ENCODE results near the gene DCAF5. TPM values are rescaled to one million over a fixed set of nuclear protein-coding genes. Genes with fewer than 3 reads are reported as not detected.
A peak's percentile ranks its signal among the peaks of the same experiment; 100 is the strongest.

Gene DCAF5
- total and polyA plus RNA-seq, 2 of the 13 experiments (the other 11 are each of a cell fraction or from before 2014, with no cell fraction given) = 13.4 to 31.6 TPM

DNA sequence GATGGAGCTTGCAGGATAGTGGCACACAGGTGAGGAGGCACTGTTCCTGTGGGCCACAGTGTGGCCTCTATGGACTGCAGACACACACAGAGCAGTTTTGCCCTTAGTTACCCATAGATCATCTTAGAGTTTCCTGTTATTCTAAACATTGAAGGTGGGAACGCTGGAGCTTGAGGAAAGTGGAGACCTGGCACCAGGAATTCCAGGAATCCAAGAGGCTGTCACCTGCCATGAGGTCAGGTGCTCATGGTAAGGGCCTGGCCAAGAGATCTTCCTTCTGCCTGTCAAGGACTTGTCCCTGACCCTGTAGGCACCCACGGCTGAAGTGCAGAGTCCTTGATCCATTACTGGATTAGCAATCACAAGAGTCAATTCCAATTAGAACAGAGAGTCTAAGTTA is 108.6 kb downstream of the DCAF5 start:
- H3K4me2 ChIP-seq (ENCODE audit: low read depth, low read length) = no peak overlapping the region
- peaks cover 24% of the 10 kb centered on the region for H3K4me1 ChIP-seq (ENCODE audit: insufficient read depth, low read length)
- H2AFZ ChIP-seq (ENCODE audit: low read length) = no peak overlapping the region
- POLR2A ChIA-PET = no interaction called here
- H4K20me1 ChIP-seq (ENCODE audit: insufficient read depth, low read length) = no peaks in the 10 kb centered on the region
- H3K27me3 ChIP-seq (ENCODE audit: control insufficient read depth in 1 of 2, insufficient read depth in 2 of 2, low read length in 2 of 2) = peaks cover 0 to 25% of the 10 kb centered on the region in 2 experiments; a peak in 3 of 5 replicates
- no peak for DNase-seq (ENCODE audit: low spot score)
- BruUV-seq (replicated peaks) = no TSS peak
- no peaks in the 10 kb centered on the region for H3K9me3 ChIP-seq (ENCODE audit: low read length)
- in situ Hi-C loops (cut with HindIII; ENCODE audit: extremely low pct_ligation_motif_present, low pct_unique_long_range_greater_than_20kb) = no loop called here
- CTCF ChIA-PET (ENCODE audit: low intra/inter-chr PET ratio, low total read pairs) = no interaction called here
- H3K79me2 ChIP-seq (ENCODE audit: insufficient read depth, low read length) = no peaks in the 10 kb centered on the region
- H3K9ac ChIP-seq (ENCODE audit: insufficient read depth, low read depth, low read length) = no peak overlapping the region
- H3K36me3 ChIP-seq (replicated peaks in 1 of 2; ENCODE audit: control insufficient read depth in 1 of 2, insufficient read depth in 2 of 2, low read length in 2 of 2) = no peaks in the 10 kb centered on the region
- H3K27ac ChIP-seq (ENCODE audit: extremely low read length, insufficient read depth, low read length) = no peak overlapping the region
- TF ChIP-seq ZNF891 (CRISPR knock-in tag; IDR thresholded peaks at IDR 0.05) (0 out of 2 replicates have a peak, but pooled peaks have one; percentile 9), KAT7 (CRISPR knock-in tag; IDR thresholded peaks at IDR 0.05; ENCODE audit: borderline replicate concordance) (no peak)
- no peak for ATAC-seq
- intact Hi-C loops (cut with micrococcal nuclease; ENCODE audit: unreplicated experiment) = no loop called here
- no peak for FAIRE-seq
- H3K4me3 ChIP-seq (replicated peaks in 1 of 3; ENCODE audit: insufficient read depth in 1 of 3, low read depth in 2 of 3, low read length in 3 of 3) = no peak overlapping the region
- 20% methylated on average over 1 of the region's 2 CpGs for WGBS (ENCODE audit: low lambda C conversion rate)

DNA sequence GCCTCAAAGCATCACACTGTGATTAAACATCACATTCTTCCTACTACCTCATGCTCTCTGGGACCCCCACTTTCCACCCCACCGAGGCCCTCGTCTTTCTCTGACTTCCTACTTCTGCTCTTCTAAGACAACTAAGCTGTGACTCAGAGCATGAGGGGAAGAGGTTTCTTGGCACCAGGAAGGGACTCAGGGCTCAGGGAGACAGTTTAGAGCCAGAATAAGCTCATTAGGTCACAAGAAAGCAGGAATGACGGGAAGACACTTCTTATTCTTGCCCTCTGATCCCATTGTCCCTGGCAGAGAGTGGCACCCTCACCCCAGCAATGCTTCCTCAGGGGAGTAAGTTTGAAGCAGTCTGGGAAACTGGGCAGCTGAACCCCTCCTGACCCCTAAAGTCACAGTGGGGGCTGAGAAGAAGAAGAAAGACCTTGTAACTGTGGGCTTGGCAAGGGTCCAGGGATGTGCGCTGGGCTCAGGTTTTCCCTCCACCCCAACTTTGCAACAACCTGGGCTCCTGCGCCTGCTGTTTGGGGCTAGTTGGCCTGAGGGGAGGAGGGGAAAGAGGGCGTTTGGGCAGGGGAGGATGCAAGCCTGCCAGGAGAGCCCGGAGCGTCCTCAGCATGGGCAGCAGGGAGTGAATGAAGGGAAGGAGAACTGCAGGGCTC is 109.2 kb downstream of the DCAF5 start:
- FAIRE-seq = no peak
- ChIA-PET CTCF (ENCODE audit: low intra/inter-chr PET ratio, low total read pairs) (no interaction called here), POLR2A (no interaction called here)
- H3K36me3 ChIP-seq (replicated peaks in 1 of 2; ENCODE audit: control insufficient read depth in 1 of 2, insufficient read depth in 2 of 2, low read length in 2 of 2) = no peaks in the 10 kb centered on the region
- H3K9me3 ChIP-seq (ENCODE audit: low read length) = no peaks in the 10 kb centered on the region
- H3K9ac ChIP-seq (ENCODE audit: insufficient read depth, low read depth, low read length) = no peak overlapping the region
- peaks cover 26% of the 10 kb centered on the region for H3K4me1 ChIP-seq (ENCODE audit: insufficient read depth, low read length)
- DNase-seq (ENCODE audit: low spot score) = no peak
- in situ Hi-C loops (cut with HindIII; ENCODE audit: extremely low pct_ligation_motif_present, low pct_unique_long_range_greater_than_20kb) (no loop called here), intact Hi-C loops (cut with micrococcal nuclease; ENCODE audit: unreplicated experiment) (no loop called here)
- H4K20me1 ChIP-seq (ENCODE audit: insufficient read depth, low read length) = no peaks in the 10 kb centered on the region
- no TSS peak for BruUV-seq (replicated peaks)
- H3K27ac ChIP-seq (ENCODE audit: extremely low read length, insufficient read depth, low read length) = no peak overlapping the region
- WGBS (ENCODE audit: low lambda C conversion rate) = 71% methylated on average over 8 of the region's 8 CpGs
- ATAC-seq = no peak
- peaks cover 0 to 25% of the 10 kb centered on the region in 2 experiments; a peak in 3 of 5 replicates for H3K27me3 ChIP-seq (ENCODE audit: control insufficient read depth in 1 of 2, insufficient read depth in 2 of 2, low read length in 2 of 2)
- H3K79me2 ChIP-seq (ENCODE audit: insufficient read depth, low read length) = no peaks in the 10 kb centered on the region
- H3K4me2 ChIP-seq (ENCODE audit: low read depth, low read length) = peak overlapping the region; percentile 40; the same call in 1 of the 2 replicates
- H2AFZ ChIP-seq (ENCODE audit: low read length) = no peak overlapping the region
- H3K4me3 ChIP-seq (replicated peaks in 1 of 3; ENCODE audit: insufficient read depth in 1 of 3, low read depth in 2 of 3, low read length in 3 of 3) = no peak overlapping the region
- TF ChIP-seq ZNF160 (CRISPR knock-in tag; IDR thresholded peaks at IDR 0.05) (no peak), ZNF773 (CRISPR knock-in tag; IDR thresholded peaks at IDR 0.05; ENCODE audit: borderline replicate concordance) (no peak), ZNF891 (CRISPR knock-in tag; IDR thresholded peaks at IDR 0.05) (0 out of 2 replicates have a peak, but pooled peaks have one; percentile 15)
- TF ChIP-seq, protein P1, sequence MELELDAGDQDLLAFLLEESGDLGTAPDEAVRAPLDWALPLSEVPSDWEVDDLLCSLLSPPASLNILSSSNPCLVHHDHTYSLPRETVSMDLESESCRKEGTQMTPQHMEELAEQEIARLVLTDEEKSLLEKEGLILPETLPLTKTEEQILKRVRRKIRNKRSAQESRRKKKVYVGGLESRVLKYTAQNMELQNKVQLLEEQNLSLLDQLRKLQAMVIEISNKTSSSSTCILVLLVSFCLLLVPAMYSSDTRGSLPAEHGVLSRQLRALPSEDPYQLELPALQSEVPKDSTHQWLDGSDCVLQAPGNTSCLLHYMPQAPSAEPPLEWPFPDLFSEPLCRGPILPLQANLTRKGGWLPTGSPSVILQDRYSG (CRISPR knock-in tag; IDR thresholded peaks at IDR 0.05) = no peak

Data from HepG2 (cell line).